Right ventricle myocardium inferior (tissue), 1 donor: ENCODE data around the gene HOGA1. TPM values are rescaled to one million over a fixed set of nuclear protein-coding genes. Genes with fewer than 3 reads are reported as not detected.
A peak's percentile ranks its signal among the peaks of the same experiment; 100 is the strongest.
"Not testable (repeated sequence)": the region's sequence is repeated elsewhere in the genome, so short reads cannot be mapped to it uniquely, and the experiment has no call there.

Source experiments
- ATAC-seq: fragments of 200-7000 bp; cut with Tn5 transposase; one replicate; pipeline ENCODE4 v1.9.1; 2020; ENCODE audit warnings: mild to moderate bottlenecking, moderate library complexity
- DNase-seq: peaks from one replicate; pipeline ENCODE4 v3.0.0; 2021; ENCODE audit errors: missing footprints
- intact Hi-C: fragments of 100-400 bp; cut with DNase I; formaldehyde crosslinking; loops from one replicate; pipeline ENCODE4 v1.11.0; 2022
- total RNA-seq: library from RNA; stranded (reverse); fragmentation: NEBNext Ultra II Directional; extraction: Animal tissue kit (Norgen Biotek cat#: 25700); gene quantifications from one replicate; pipeline ENCODE4 v1.2.1, GENCODE V29; 2021
- donor health status: DM: no; HTN: yes; CAD: no; lungs with severe emphysema.

The HOGA1 gene
- total RNA-seq, 1 donor from 2014 or later = 15.6 TPM

DNA sequence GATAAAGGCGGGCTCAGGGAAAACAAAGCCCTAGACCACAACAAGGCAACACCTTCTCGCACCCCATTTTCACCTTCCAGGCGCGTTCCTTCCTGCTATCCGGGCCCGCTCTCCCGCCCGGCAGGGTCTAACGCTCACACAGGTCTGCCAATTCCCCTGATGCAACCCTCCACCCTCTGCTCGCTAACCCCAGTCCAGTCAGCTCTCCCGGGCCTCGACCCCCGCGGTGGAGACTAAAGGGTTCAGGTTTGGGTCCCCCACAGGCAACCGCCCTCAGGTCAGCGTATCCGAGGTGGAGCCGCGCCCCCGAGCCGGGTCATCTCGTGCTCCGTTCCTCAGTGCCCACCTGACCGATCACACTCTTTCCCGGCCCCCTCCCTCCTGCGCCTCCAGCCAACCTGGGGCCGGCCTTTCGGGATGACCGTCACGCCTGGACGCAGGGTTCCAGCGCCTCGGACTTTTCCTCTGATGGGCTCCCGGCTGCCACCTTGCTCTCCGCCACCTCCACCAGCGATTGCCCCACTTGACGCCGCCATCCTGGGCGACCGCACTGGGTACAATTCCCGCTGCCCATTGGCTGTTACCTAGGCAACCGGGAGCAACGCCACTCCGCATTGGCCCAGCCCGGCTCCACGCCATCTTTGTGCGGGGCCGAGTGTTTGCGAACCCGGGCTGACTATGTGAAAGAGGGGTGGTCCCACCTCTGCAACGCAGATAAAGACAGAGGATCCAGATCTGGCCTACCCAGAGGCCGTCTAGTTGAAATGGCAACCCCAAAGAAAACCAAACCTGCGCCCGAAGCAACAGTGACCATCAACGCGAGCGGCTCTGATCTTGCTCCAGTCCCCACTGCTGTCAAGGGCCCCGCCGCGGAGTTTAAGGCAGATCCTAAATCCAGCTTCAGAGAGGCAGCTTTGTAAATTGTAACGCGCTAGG lies 49.0 kb downstream of the HOGA1 start, which contains the start of gene MORN4:
TSS of gene MORN4 (minus strand) at position 552 of the 936 bp plus-strand sequence. CDS start 13,847 bp downstream, outside the sequence.
- peak; percentile 96 for DNase-seq
- intact Hi-C loops = no loop called here
- peak; percentile 99 for ATAC-seq

- DNase-seq (peak; percentile 49), ATAC-seq (no peak)
- intact Hi-C loops = no loop called here
Observed at GRCh38 chr10:97633921-97634320, 49.7 kb downstream of the HOGA1 start.

DNA sequence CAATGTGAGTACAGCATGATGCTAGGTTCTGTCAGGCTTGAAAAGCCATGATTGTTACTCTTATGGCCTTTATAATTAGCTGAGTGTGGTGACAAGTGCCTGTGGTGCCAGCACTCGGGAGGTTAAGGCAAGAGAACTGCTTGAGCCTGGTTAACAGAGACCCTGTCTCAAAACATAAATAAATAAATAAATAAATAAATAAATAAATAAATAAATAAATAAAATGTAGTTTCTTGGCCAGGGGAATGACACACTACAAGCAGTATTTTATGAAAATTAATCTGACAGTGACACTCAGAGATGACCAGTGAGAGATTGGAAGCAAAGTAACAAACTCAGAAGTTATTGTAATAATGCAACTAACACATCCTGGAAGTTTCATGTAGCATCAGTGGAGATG lies 51.4 kb downstream of the HOGA1 start:
- intact Hi-C loops = no loop called here
- DNase-seq (no peak), ATAC-seq (no peak)

DNA sequence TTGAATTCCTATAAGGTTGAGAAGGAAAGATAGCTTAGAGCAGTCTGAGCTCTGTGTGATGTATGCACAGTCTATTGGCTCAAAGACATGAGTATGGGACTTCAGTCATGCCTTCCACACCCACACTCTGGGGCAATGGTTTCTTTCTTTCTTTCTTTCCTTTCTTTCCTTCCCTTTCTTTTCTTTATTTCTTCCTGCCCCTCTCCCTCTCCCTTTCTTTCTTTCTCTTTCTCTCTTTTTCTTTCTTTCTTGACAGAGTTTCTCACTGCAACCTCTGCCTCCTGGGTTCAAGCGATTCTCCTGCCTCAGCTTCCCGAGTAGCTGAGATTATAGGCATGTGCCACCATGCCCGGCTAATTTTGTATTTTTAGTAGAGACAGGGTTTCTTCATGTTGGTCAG lies 54.9 kb downstream of the HOGA1 start:
- ATAC-seq, intact Hi-C loops: not testable (repeated sequence)

DNA sequence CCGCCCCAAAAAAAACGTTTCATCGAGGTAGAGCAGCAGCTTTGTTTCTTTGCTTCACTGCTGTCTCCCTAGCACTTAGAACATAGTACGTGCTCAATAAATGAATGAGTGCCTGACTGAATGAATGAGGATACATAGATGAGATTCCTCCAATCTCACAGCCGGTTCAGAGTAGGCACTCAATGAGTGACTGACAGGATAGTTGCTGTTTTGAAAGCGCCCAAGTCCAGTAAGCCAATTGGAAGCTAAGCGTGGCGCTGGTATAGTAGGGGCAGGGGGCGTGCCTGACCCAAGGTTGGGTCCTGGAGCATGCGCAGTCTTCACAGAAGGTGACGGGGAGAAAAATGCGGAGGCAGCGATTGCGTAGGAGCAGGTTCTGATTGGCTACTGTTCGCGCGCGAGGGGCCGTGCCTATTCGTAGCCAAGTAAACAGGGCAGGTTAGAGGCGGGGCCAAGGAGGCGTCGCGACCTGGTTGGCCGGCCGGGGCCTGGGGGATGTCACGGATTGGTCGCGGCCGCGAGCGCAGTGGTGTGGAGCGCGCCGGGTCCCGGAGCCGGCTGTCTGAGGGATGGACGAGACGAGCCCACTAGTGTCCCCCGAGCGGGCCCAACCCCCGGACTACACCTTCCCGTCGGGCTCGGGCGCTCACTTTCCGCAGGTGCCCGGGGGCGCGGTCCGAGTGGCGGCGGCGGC lies 56.1 kb downstream of the HOGA1 start, which contains the start of gene PI4K2A:
TSS of gene PI4K2A (plus strand) at position 498 of the 694 bp plus-strand sequence. CDS start at position 570, 72 bp downstream.
- DNase-seq = peak; percentile 100
- peak; percentile 99 for ATAC-seq
- intact Hi-C loops = no loop called here

More for the DNA sequence above, 54.9 kb downstream of the HOGA1 start:
- DNase-seq = not testable (repeated sequence)

GRCh38 chr10:97640868-97641811 lies 57.0 kb downstream of the HOGA1 start:
- intact Hi-C loops = no loop called here
- DNase-seq = peak; percentile 45
- ATAC-seq = peak; percentile 54

DNA sequence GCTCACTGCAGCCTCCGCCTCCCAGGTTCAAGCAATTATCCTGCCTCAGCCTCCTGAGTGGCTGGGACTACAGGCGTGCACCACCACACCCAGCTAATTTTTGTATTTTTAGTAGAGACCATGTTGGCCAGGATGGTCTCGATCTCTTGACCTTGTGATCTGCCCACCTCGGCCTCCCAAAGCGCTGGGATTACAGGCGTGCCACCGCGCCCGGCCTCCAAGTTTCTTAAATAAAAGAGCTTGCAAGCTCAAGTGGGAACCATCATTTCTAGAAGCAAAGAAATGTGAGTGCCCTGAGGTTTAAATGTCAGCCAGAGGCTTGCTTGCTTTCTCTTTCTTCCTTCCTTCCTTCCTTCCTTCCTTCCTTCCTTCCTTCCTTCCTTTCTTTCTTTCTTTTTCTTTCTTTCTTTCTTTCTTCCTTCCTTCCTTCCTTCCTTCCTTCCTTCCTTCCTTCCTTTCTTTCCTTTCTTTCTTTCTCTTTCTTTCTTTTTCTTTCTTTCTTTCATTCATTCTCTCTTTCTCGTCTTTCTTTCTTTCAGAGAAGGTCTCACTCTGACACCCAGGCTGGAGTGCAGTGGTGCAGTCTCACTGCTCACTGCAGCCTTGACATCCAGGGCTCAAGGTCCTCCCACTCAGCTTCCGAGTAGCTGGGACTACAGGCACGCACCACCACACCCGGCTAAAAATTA lies 58.4 kb downstream of the HOGA1 start:
- ATAC-seq, DNase-seq, intact Hi-C loops: not testable (repeated sequence)

- no peak for ATAC-seq
- intact Hi-C loops = no loop called here
- DNase-seq = no peak
Observed at GRCh38 chr10:97643441-97643985, 59.3 kb downstream of the HOGA1 start.

- DNase-seq = no peak
- intact Hi-C loops = no loop called here
- no peak for ATAC-seq
Observed at GRCh38 chr10:97644936-97645335, 60.7 kb downstream of the HOGA1 start.

DNA sequence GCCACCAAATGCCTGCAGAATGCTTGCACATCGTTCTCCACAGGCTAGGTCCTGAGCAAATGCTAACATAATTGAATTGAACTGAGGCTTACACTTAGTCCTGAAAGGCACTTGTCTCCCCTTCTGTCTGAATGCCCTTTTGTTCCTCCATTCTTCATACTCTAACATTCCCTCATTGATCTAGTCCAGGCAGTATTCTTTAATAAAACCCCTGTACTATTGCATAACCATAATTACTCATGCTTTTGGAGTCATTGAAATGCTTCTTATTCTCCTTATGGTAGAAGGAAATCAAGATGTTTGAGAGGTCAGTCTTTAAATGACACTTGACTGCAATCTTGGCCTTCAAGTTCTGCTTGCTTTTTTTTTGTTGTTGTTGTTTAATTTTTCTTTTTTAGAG lies 63.4 kb downstream of the HOGA1 start:
- DNase-seq = no peak
- no peak for ATAC-seq
- intact Hi-C loops = no loop called here

DNA sequence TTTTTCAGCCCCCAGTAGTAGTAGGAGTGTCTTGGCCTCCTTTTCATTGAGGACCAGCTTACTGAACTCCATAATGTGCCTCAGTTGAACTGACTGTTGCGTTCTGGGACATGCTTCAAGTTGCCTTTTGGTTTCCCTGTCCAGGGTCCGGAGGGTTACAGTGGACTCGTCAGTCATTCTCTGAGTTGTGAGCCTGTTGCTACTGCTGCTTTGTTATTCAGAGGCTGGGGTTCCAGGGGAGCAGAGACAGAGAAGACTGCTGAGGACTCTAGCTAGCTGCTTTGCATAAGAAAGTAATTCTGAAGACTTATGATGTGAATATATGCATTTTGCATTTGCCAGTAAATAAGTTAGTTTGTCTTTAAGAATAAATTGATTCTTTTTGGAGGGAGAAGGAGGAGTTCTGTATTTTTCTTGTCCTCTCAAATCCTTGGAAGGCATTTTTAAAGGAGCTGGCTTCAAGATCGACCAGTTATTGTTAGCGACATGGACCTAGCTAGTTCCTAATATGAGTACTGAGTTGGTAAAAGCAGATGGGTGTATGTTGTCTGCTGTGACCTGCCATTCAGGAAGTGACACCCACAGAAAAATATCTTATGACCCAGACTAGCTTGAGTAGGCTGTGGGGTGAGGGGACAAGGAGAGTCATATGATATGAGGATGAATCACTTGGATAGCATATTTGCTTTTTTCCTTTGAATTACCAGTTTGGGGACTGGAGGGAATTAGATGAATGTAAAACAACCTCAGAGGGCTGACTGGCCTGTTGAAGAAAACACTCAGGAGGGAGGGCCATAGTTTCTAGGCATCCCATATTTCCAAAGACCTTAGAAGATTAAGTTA lies 64.6 kb downstream of the HOGA1 start:
- ATAC-seq = peak; percentile 76
- intact Hi-C loops = no loop called here

GRCh38 chr10:97649405-97649750 lies 65.2 kb downstream of the HOGA1 start:
- DNase-seq, intact Hi-C loops, ATAC-seq: not testable (repeated sequence)

More for the DNA sequence above, 64.6 kb downstream of the HOGA1 start:
- no peak for DNase-seq

GRCh38 chr10:97650726-97651125 lies 66.5 kb downstream of the HOGA1 start:
- ATAC-seq (no peak), DNase-seq (no peak)
- intact Hi-C loops = no loop called here

DNA sequence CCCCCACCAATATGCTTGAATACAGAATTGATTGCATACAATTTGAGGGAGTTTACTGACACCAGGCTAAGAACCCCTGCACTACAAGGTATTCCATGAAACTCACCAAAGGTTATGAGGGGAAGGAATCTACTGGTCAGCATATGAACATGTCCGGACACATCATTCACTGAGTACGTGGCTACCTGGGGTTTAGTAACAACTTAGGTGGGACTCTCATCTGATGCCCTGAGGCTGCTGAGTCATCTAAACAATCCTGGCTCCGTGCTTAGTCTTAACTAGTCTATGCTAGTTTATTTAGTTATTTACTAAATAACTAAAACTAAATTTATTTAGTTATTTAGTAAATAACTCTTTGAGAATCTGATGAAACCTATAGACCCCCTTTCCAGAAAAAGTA lies 67.6 kb downstream of the HOGA1 start:
- DNase-seq = no peak
- ATAC-seq = no peak
- intact Hi-C loops = no loop called here

DNA sequence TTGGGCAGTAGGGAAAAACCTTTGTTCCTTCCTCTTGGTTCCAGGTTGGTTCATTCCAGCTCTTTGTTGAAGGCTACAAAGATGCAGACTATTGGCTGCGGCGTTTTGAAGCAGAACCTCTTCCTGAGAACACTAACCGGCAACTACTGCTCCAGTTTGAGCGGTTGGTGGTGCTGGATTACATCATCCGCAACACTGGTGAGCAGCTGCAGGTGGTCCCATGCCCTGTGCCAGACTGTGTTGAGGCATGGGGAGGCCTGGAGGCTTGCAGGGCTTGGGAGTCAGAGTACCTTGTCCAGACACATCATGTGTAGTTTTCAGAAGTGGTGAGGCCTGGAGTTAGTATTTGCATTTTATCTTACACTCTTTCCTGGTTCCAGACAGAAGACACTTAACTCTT lies 72.6 kb downstream of the HOGA1 start:
- ATAC-seq = no peak
- intact Hi-C loops = no loop called here
- DNase-seq = no peak

GRCh38 chr10:97659589-97659988 lies 75.4 kb downstream of the HOGA1 start:
- no peak for DNase-seq
- no peak for ATAC-seq

More at GRCh38 chr10:97659589-97659988, 75.4 kb downstream of the HOGA1 start:
- intact Hi-C loops = no loop called here
